ENCODE results near the gene ADORA2B.

Gene ADORA2B

GRCh38 chr17:15917438-15918027 lies 27.4 kb upstream of the ADORA2B start:
- H3K36me3 ChIP-seq (replicated peaks; ENCODE audit: low read depth, low read length) = no peaks in the 10 kb centered on the region
- H3K9ac ChIP-seq (ENCODE audit: low read length) = no peak overlapping the region
- no peak overlapping the region for H3K27ac ChIP-seq (ENCODE audit: low read length)
- peaks cover 4% of the 10 kb centered on the region; the same call in 1 of the 2 replicates for H3K9me3 ChIP-seq (ENCODE audit: insufficient read depth, low read length)
- no peak overlapping the region for H3K4me3 ChIP-seq (ENCODE audit: low read length)
- H3K79me2 ChIP-seq (ENCODE audit: low read length) = no peaks in the 10 kb centered on the region
- no peak for TF ChIP-seq EZH2phosphoT487 (IDR thresholded peaks at IDR 0.05; ENCODE audit: low read depth)
- no peak for TF ChIP-seq CTCF (IDR thresholded peaks at IDR 0.05; ENCODE audit: low read depth, low read length)
- no peak overlapping the region for H3K4me2 ChIP-seq (ENCODE audit: low read length)
- H4K20me1 ChIP-seq (ENCODE audit: insufficient read depth, low read length) = no peaks in the 10 kb centered on the region
- peaks cover 4% of the 10 kb centered on the region; the same call in 1 of the 2 replicates for H3K27me3 ChIP-seq (ENCODE audit: low read depth, low read length)
- H2AFZ ChIP-seq (ENCODE audit: low read depth, low read length) = no peak overlapping the region
- no peaks in the 10 kb centered on the region for H3K4me1 ChIP-seq (ENCODE audit: low read length)

GRCh38 chr17:15918261-15918660 lies 26.7 kb upstream of the ADORA2B start:
- Histone ChIP-seq H3K4me3 (ENCODE audit: low read length) (no peak overlapping the region), H3K9ac (ENCODE audit: low read length) (no peak overlapping the region), H3K4me1 (ENCODE audit: low read length) (no peaks in the 10 kb centered on the region), H3K36me3 (replicated peaks; ENCODE audit: low read depth, low read length) (no peaks in the 10 kb centered on the region), H3K27me3 (ENCODE audit: low read depth, low read length) (peaks cover 7% of the 10 kb centered on the region; the same call in 1 of the 2 replicates), H3K27ac (ENCODE audit: low read length) (no peak overlapping the region), H3K79me2 (ENCODE audit: low read length) (no peaks in the 10 kb centered on the region), H3K4me2 (ENCODE audit: low read length) (no peak overlapping the region), H4K20me1 (ENCODE audit: insufficient read depth, low read length) (no peaks in the 10 kb centered on the region), H2AFZ (ENCODE audit: low read depth, low read length) (no peak overlapping the region), H3K9me3 (ENCODE audit: insufficient read depth, low read length) (peaks cover 4% of the 10 kb centered on the region; the same call in 1 of the 2 replicates)
- no peak for TF ChIP-seq EZH2phosphoT487 (IDR thresholded peaks at IDR 0.05; ENCODE audit: low read depth)
- no peak for TF ChIP-seq CTCF (IDR thresholded peaks at IDR 0.05; ENCODE audit: low read depth, low read length)

GRCh38 chr17:15918661-15919259 lies 26.2 kb upstream of the ADORA2B start:
- Histone ChIP-seq H3K9ac (ENCODE audit: low read length) (no peak overlapping the region), H3K27ac (ENCODE audit: low read length) (no peak overlapping the region), H3K4me2 (ENCODE audit: low read length) (no peak overlapping the region), H3K4me3 (ENCODE audit: low read length) (no peak overlapping the region), H3K27me3 (ENCODE audit: low read depth, low read length) (peaks cover 7% of the 10 kb centered on the region; the same call in 1 of the 2 replicates), H3K36me3 (replicated peaks; ENCODE audit: low read depth, low read length) (no peaks in the 10 kb centered on the region), H3K4me1 (ENCODE audit: low read length) (no peaks in the 10 kb centered on the region), H3K79me2 (ENCODE audit: low read length) (no peaks in the 10 kb centered on the region), H3K9me3 (ENCODE audit: insufficient read depth, low read length) (peaks cover 4% of the 10 kb centered on the region; the same call in 1 of the 2 replicates), H2AFZ (ENCODE audit: low read depth, low read length) (no peak overlapping the region), H4K20me1 (ENCODE audit: insufficient read depth, low read length) (no peaks in the 10 kb centered on the region)
- TF ChIP-seq EZH2phosphoT487 (IDR thresholded peaks at IDR 0.05; ENCODE audit: low read depth) = no peak
- no peak for TF ChIP-seq CTCF (IDR thresholded peaks at IDR 0.05; ENCODE audit: low read depth, low read length)

- H3K27me3 ChIP-seq (ENCODE audit: low read depth, low read length) = peaks cover 7% of the 10 kb centered on the region; the same call in 1 of the 2 replicates
- no peak overlapping the region for H3K27ac ChIP-seq (ENCODE audit: low read length)
Observed at GRCh38 chr17:15919466-15919865, 25.5 kb upstream of the ADORA2B start.

More at GRCh38 chr17:15919466-15919865, 25.5 kb upstream of the ADORA2B start:
- no peak overlapping the region for H2AFZ ChIP-seq (ENCODE audit: low read depth, low read length)
- TF ChIP-seq EZH2phosphoT487 (IDR thresholded peaks at IDR 0.05; ENCODE audit: low read depth) (no peak), CTCF (IDR thresholded peaks at IDR 0.05; ENCODE audit: low read depth, low read length) (no peak)
- H3K9me3 ChIP-seq (ENCODE audit: insufficient read depth, low read length) = peaks cover 4% of the 10 kb centered on the region; the same call in 1 of the 2 replicates
- H3K79me2 ChIP-seq (ENCODE audit: low read length) = no peaks in the 10 kb centered on the region
- no peaks in the 10 kb centered on the region for H3K36me3 ChIP-seq (replicated peaks; ENCODE audit: low read depth, low read length)
- H3K4me3 ChIP-seq (ENCODE audit: low read length) = no peak overlapping the region
- no peak overlapping the region for H3K9ac ChIP-seq (ENCODE audit: low read length)
- no peak overlapping the region for H3K4me2 ChIP-seq (ENCODE audit: low read length)
- no peaks in the 10 kb centered on the region for H3K4me1 ChIP-seq (ENCODE audit: low read length)
- H4K20me1 ChIP-seq (ENCODE audit: insufficient read depth, low read length) = no peaks in the 10 kb centered on the region

Measured in OCI-LY3 (cell line).